ENCODE data around the gene ARSG.

The ARSG gene

DNA sequence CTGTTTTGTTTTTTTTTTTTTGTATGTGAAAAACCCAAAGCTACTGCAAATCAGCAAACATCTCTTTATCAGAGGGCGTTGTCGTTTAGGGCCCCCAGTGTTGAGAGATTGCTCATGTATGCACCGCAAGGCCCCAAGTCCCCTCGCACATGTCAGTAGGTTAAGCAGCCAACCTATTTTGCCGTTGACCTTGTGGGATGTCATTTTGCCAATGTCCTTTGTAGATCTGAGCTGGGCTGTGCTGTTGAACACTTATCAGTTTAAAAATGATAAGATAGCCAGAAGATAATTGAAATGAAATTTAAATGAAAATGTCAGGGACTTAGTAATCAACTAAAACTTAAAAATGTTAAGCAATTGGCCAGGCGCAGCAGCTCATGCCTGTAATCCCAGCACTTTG, 26.2 kb downstream of the ARSG start:
- no peak for TF ChIP-seq EZH2 (IDR thresholded peaks at IDR 0.05; ENCODE audit: borderline replicate concordance, low read length)
- no peak for TF ChIP-seq CTCF (IDR thresholded peaks at IDR 0.05; ENCODE audit: low read length)
- H3K9me2 ChIP-seq (ENCODE audit: low read depth, low read length), result no peaks in the 10 kb centered on the region
- no peak overlapping the region for H3K9ac ChIP-seq (ENCODE audit: low read length)
- no peaks in the 10 kb centered on the region for H3F3A ChIP-seq (ENCODE audit: insufficient read depth, low read length)
- no peaks in the 10 kb centered on the region for H4K20me1 ChIP-seq (ENCODE audit: insufficient read depth, low read length)
- no peak overlapping the region for H2AFZ ChIP-seq (ENCODE audit: low read length)
- no peaks in the 10 kb centered on the region for H3K36me3 ChIP-seq (ENCODE audit: insufficient read depth, low read length)
- H3K27ac ChIP-seq (ENCODE audit: low read depth, low read length, poor library complexity, severe bottlenecking), result no peak overlapping the region
- H3K4me3 ChIP-seq (ENCODE audit: low read depth, low read length, poor library complexity, severe bottlenecking), result no peak overlapping the region
- H3K4me1 ChIP-seq (ENCODE audit: insufficient read depth, low read length, severe bottlenecking), result peaks cover 17% of the 10 kb centered on the region
- H3K27me3 ChIP-seq (ENCODE audit: insufficient read depth, low read length), result no peaks in the 10 kb centered on the region
- H3K79me2 ChIP-seq (ENCODE audit: insufficient read depth, low read length), result no peaks in the 10 kb centered on the region
- no peak overlapping the region for H3K4me2 ChIP-seq (ENCODE audit: low read length)
- no peaks in the 10 kb centered on the region for H3K9me3 ChIP-seq (ENCODE audit: low read length)

GRCh38 chr17:68318103-68318991, 27.1 kb downstream of the ARSG start:
- Histone ChIP-seq H3K4me3 (ENCODE audit: low read depth, low read length, poor library complexity, severe bottlenecking) (no peak overlapping the region), H4K20me1 (ENCODE audit: insufficient read depth, low read length) (no peaks in the 10 kb centered on the region), H3K27me3 (ENCODE audit: insufficient read depth, low read length) (no peaks in the 10 kb centered on the region), H3F3A (ENCODE audit: insufficient read depth, low read length) (no peaks in the 10 kb centered on the region), H3K27ac (ENCODE audit: low read depth, low read length, poor library complexity, severe bottlenecking) (no peak overlapping the region), H2AFZ (ENCODE audit: low read length) (no peak overlapping the region), H3K9ac (ENCODE audit: low read length) (no peak overlapping the region), H3K4me2 (ENCODE audit: low read length) (no peak overlapping the region), H3K79me2 (ENCODE audit: insufficient read depth, low read length) (no peaks in the 10 kb centered on the region), H3K4me1 (ENCODE audit: insufficient read depth, low read length, severe bottlenecking) (peaks cover 17% of the 10 kb centered on the region), H3K9me2 (ENCODE audit: low read depth, low read length) (no peaks in the 10 kb centered on the region), H3K36me3 (ENCODE audit: insufficient read depth, low read length) (no peaks in the 10 kb centered on the region), H3K9me3 (ENCODE audit: low read length) (no peaks in the 10 kb centered on the region)
- TF ChIP-seq CTCF (IDR thresholded peaks at IDR 0.05; ENCODE audit: low read length) (no peak), EZH2 (IDR thresholded peaks at IDR 0.05; ENCODE audit: borderline replicate concordance, low read length) (no peak)

DNA sequence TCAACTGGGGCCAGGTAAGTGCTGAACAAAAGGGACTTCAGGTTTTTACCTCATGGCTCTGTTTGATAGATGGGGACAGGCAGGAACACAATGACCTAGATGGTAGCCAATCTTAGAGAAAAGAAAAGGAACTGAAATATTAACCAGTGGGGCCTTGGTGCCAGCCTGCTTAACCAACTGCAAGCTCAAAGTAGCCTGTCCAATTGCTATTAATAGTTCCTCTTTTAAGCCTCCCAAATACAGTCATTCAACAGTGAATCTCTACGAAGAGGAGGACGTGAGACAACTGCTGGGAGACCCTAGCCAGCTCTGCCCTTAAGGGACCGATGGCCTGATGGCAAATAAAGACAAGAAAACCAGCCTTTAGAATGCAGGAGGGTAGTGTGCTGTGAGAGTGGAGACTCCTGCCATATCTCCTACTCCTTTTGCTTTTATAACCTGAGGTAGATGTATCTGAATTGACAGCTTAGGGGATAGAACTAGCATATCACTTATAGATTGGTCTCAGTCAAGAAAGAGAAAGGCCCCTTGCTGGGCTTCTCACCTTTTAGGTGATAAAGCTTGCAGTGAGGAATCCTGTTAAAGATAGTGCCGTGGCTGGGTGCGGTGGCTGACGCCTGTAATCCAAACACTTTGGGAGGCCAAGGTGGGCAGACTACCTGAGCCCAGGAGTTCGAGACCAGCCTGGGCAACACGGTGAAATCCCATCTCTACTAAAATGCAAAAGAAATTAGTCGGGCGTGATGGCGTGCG, 28.3 kb downstream of the ARSG start:
- H3K27ac ChIP-seq (ENCODE audit: low read depth, low read length, poor library complexity, severe bottlenecking), result no peak overlapping the region
- H3K9ac ChIP-seq (ENCODE audit: low read length), result no peak overlapping the region
- no peaks in the 10 kb centered on the region for H3K36me3 ChIP-seq (ENCODE audit: insufficient read depth, low read length)
- H3F3A ChIP-seq (ENCODE audit: insufficient read depth, low read length), result no peaks in the 10 kb centered on the region
- H3K4me1 ChIP-seq (ENCODE audit: insufficient read depth, low read length, severe bottlenecking), result peaks cover 17% of the 10 kb centered on the region
- H3K4me3 ChIP-seq (ENCODE audit: low read depth, low read length, poor library complexity, severe bottlenecking), result no peak overlapping the region
- no peak overlapping the region for H3K4me2 ChIP-seq (ENCODE audit: low read length)
- no peaks in the 10 kb centered on the region for H3K27me3 ChIP-seq (ENCODE audit: insufficient read depth, low read length)
- no peaks in the 10 kb centered on the region for H3K9me3 ChIP-seq (ENCODE audit: low read length)
- H3K79me2 ChIP-seq (ENCODE audit: insufficient read depth, low read length), result no peaks in the 10 kb centered on the region
- TF ChIP-seq CTCF (IDR thresholded peaks at IDR 0.05; ENCODE audit: low read length), result no peak
- TF ChIP-seq EZH2 (IDR thresholded peaks at IDR 0.05; ENCODE audit: borderline replicate concordance, low read length), result no peak
- no peaks in the 10 kb centered on the region for H4K20me1 ChIP-seq (ENCODE audit: insufficient read depth, low read length)
- no peaks in the 10 kb centered on the region for H3K9me2 ChIP-seq (ENCODE audit: low read depth, low read length)
- H2AFZ ChIP-seq (ENCODE audit: low read length), result no peak overlapping the region

Measured in OCI-LY1 (cell line).